Measurements from ENCODE around the gene RRP9.
"Not testable (repeated sequence)": the region's sequence is repeated elsewhere in the genome, so short reads cannot be mapped to it uniquely, and the experiment has no call there.

RRP9 gene

GRCh38 chr3:51916418-51916817, 25.3 kb downstream of the RRP9 start:
- TF ChIP-seq, protein P1, sequence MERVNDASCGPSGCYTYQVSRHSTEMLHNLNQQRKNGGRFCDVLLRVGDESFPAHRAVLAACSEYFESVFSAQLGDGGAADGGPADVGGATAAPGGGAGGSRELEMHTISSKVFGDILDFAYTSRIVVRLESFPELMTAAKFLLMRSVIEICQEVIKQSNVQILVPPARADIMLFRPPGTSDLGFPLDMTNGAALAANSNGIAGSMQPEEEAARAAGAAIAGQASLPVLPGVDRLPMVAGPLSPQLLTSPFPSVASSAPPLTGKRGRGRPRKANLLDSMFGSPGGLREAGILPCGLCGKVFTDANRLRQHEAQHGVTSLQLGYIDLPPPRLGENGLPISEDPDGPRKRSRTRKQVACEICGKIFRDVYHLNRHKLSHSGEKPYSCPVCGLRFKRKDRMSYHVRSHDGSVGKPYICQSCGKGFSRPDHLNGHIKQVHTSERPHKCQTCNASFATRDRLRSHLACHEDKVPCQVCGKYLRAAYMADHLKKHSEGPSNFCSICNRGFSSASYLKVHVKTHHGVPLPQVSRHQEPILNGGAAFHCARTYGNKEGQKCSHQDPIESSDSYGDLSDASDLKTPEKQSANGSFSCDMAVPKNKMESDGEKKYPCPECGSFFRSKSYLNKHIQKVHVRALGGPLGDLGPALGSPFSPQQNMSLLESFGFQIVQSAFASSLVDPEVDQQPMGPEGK (CRISPR knock-in tag; IDR thresholded peaks at IDR 0.05; ENCODE audit: borderline replicate concordance) = no peak
- TF ChIP-seq TCF4 (CRISPR knock-in tag; IDR thresholded peaks at IDR 0.05; ENCODE audit: borderline replicate concordance) (no peak), PPARA (CRISPR knock-in tag; IDR thresholded peaks at IDR 0.05; ENCODE audit: borderline replicate concordance) (no peak), CREB5 (CRISPR knock-in tag; IDR thresholded peaks at IDR 0.05; ENCODE audit: low read depth) (no peak)
- no peak for ATAC-seq

GRCh38 chr3:51908026-51908425, 33.7 kb downstream of the RRP9 start:
- TF ChIP-seq, protein P1 (CRISPR knock-in tag; IDR thresholded peaks at IDR 0.05; ENCODE audit: borderline replicate concordance) = no peak
- TF ChIP-seq PPARA (CRISPR knock-in tag; IDR thresholded peaks at IDR 0.05; ENCODE audit: borderline replicate concordance) (no peak), ZFP30 (CRISPR knock-in tag; IDR thresholded peaks at IDR 0.05) (no peak), TCF4 (CRISPR knock-in tag; IDR thresholded peaks at IDR 0.05; ENCODE audit: borderline replicate concordance) (no peak), ZFP3 (CRISPR knock-in tag; IDR thresholded peaks at IDR 0.05) (no peak), ZC3H10 (CRISPR knock-in tag; IDR thresholded peaks at IDR 0.05) (no peak), ISL1 (CRISPR knock-in tag; IDR thresholded peaks at IDR 0.05) (no peak), RARB (CRISPR knock-in tag; IDR thresholded peaks at IDR 0.05) (no peak), CSRNP3 (CRISPR knock-in tag; IDR thresholded peaks at IDR 0.05) (no peak)
- TF ChIP-seq, protein P2, sequence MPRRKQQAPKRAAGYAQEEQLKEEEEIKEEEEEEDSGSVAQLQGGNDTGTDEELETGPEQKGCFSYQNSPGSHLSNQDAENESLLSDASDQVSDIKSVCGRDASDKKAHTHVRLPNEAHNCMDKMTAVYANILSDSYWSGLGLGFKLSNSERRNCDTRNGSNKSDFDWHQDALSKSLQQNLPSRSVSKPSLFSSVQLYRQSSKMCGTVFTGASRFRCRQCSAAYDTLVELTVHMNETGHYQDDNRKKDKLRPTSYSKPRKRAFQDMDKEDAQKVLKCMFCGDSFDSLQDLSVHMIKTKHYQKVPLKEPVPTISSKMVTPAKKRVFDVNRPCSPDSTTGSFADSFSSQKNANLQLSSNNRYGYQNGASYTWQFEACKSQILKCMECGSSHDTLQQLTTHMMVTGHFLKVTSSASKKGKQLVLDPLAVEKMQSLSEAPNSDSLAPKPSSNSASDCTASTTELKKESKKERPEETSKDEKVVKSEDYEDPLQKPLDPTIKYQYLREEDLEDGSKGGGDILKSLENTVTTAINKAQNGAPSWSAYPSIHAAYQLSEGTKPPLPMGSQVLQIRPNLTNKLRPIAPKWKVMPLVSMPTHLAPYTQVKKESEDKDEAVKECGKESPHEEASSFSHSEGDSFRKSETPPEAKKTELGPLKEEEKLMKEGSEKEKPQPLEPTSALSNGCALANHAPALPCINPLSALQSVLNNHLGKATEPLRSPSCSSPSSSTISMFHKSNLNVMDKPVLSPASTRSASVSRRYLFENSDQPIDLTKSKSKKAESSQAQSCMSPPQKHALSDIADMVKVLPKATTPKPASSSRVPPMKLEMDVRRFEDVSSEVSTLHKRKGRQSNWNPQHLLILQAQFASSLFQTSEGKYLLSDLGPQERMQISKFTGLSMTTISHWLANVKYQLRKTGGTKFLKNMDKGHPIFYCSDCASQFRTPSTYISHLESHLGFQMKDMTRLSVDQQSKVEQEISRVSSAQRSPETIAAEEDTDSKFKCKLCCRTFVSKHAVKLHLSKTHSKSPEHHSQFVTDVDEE (CRISPR knock-in tag; IDR thresholded peaks at IDR 0.05) = no peak
- no peak for ATAC-seq

DNA sequence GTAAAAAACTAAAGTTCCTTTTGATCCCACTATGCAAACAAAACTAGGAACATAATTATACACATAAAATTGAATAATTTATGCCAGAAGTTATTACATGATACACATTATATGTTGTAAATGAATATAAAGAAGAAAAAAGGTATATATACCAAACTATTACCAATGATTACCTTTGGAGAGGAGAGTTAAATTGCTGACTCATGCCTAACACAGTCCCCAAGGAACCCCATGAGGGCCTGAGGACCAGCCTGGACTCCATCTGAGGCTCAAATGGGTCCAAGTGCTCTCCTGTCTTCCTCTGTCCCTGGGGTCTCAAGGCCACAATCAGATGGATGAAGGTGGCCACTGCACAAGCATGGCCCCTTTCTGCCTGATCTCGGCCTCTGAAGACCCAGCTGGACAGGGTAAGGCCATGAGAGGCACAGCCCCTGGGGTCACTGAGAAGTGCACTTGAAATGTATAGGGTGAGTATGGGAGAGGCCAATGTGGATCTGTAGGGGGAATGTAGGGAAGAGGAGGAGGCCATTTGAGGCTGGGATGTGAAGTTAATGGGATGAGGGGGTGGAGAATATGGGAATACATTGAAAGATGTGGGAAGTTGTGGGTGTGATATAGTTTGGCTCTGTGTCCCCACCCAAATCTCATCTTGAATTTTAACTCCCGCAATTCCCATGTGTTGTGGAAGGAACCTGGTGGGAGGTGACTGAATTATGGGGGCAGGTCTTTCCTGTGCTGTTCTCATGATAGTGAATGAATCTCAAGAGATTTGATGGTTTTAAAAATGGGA, 37.5 kb downstream of the RRP9 start:
- no peak for TF ChIP-seq ARNTL (CRISPR knock-in tag; IDR thresholded peaks at IDR 0.05; ENCODE audit: borderline replicate concordance, low read depth)
- TF ChIP-seq PPARA (CRISPR knock-in tag; IDR thresholded peaks at IDR 0.05; ENCODE audit: borderline replicate concordance) = no peak
- no peak for TF ChIP-seq TCF4 (CRISPR knock-in tag; IDR thresholded peaks at IDR 0.05; ENCODE audit: borderline replicate concordance)
- no peak for TF ChIP-seq CSRNP3 (CRISPR knock-in tag; IDR thresholded peaks at IDR 0.05)
- TF ChIP-seq CREB5 (CRISPR knock-in tag; IDR thresholded peaks at IDR 0.05; ENCODE audit: low read depth) = no peak
- TF ChIP-seq ZFP30 (CRISPR knock-in tag; IDR thresholded peaks at IDR 0.05) = no peak
- TF ChIP-seq POU6F1 (CRISPR knock-in tag; IDR thresholded peaks at IDR 0.05; ENCODE audit: borderline replicate concordance, low read depth) = no peak
- TF ChIP-seq ZFP3 (CRISPR knock-in tag; IDR thresholded peaks at IDR 0.05) = no peak
- TF ChIP-seq SNAI2 (CRISPR knock-in tag; IDR thresholded peaks at IDR 0.05) = no peak
- no peak for ATAC-seq

- not testable (repeated sequence) for ATAC-seq
These were observed 39.3 kb downstream of the RRP9 start for GRCh38 chr3:51902361-51902760.

- not testable (repeated sequence) for ATAC-seq
These were observed 41.7 kb downstream of the RRP9 start for GRCh38 chr3:51900043-51900442.
